GM06990 (cell line): ENCODE results near the gene ITGAE.
A peak's percentile ranks its signal among the peaks of the same experiment; 100 is the strongest.

ENCODE experiments used
- DNase-seq: peaks from one replicate; pipeline ENCODE4 v3.0.0-alpha.2; 2011; ENCODE audit not compliant: insufficient read length; ENCODE audit errors: extremely low read depth
- H3K27me3 ChIP-seq: replicated peaks from 2 replicates; pipeline ENCODE4 v1.6.0; 2011; ENCODE audit warnings: low read length; ENCODE audit not compliant: control insufficient read depth, insufficient read depth
- H3K36me3 ChIP-seq: 2 replicates; pipeline ENCODE4 v1.5.1; 2011; ENCODE audit warnings: low read length; ENCODE audit not compliant: control insufficient read depth, insufficient read depth
- H3K4me3 ChIP-seq: replicated peaks from 2 replicates; pipeline ENCODE4 v1.5.1; 2011; ENCODE audit warnings: low read depth, mild to moderate bottlenecking, control low read depth, low read length
- TF ChIP-seq, protein P1 (sequence below): IDR thresholded peaks from 2 replicates; pipeline ENCODE4 v1.5.1; 2011; ENCODE audit warnings: low read length, control low read depth, mild to moderate bottlenecking, inconsistent platforms; ENCODE audit not compliant: insufficient read depth, poor library complexity, severe bottlenecking

ITGAE gene

GRCh38 chr17:3750296-3750695 is 50.7 kb downstream of the ITGAE start:
- TF ChIP-seq, protein P1, sequence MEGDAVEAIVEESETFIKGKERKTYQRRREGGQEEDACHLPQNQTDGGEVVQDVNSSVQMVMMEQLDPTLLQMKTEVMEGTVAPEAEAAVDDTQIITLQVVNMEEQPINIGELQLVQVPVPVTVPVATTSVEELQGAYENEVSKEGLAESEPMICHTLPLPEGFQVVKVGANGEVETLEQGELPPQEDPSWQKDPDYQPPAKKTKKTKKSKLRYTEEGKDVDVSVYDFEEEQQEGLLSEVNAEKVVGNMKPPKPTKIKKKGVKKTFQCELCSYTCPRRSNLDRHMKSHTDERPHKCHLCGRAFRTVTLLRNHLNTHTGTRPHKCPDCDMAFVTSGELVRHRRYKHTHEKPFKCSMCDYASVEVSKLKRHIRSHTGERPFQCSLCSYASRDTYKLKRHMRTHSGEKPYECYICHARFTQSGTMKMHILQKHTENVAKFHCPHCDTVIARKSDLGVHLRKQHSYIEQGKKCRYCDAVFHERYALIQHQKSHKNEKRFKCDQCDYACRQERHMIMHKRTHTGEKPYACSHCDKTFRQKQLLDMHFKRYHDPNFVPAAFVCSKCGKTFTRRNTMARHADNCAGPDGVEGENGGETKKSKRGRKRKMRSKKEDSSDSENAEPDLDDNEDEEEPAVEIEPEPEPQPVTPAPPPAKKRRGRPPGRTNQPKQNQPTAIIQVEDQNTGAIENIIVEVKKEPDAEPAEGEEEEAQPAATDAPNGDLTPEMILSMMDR = no peak
- Histone ChIP-seq H3K36me3 (no peaks in the 10 kb centered on the region), H3K4me3 (no peak overlapping the region), H3K27me3 (no peaks in the 10 kb centered on the region)
- no peak for DNase-seq

- Histone ChIP-seq H3K4me3 (no peak overlapping the region), H3K27me3 (no peaks in the 10 kb centered on the region), H3K36me3 (no peaks in the 10 kb centered on the region)
- TF ChIP-seq, protein P1 = no peak
- DNase-seq = no peak
Measured at GRCh38 chr17:3748576-3748975, 52.4 kb downstream of the ITGAE start.

- no peaks in the 10 kb centered on the region for H3K36me3 ChIP-seq
- H3K4me3 ChIP-seq = no peak overlapping the region
- no peaks in the 10 kb centered on the region for H3K27me3 ChIP-seq
- DNase-seq = no peak
- TF ChIP-seq, protein P1 = no peak
Measured at GRCh38 chr17:3747805-3748204, 53.2 kb downstream of the ITGAE start.

GRCh38 chr17:3745071-3745470 is 55.9 kb downstream of the ITGAE start:
- Histone ChIP-seq H3K27me3 (no peaks in the 10 kb centered on the region), H3K4me3 (no peak overlapping the region), H3K36me3 (no peaks in the 10 kb centered on the region)
- no peak for DNase-seq
- TF ChIP-seq, protein P1 = no peak

DNA sequence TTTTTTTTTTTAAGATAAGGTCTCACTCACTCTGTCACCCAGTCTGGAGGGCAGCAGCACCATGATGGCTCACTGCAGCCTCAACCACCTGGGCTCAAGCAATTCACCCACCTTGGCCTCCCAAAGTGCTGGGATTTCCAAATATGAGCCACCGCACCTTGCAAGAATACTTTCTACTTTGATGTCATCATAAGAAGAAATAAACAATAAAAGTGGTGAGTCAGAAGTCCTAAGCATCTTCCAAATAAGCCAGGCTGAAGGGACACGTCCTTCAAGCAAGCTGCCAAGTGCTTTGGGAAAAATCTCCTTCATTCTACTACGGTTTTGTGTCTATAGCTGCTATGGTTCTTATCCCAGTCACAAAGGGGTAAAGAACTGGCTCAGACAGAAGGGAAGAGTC is 57.0 kb downstream of the ITGAE start:
- no peaks in the 10 kb centered on the region for H3K27me3 ChIP-seq
- H3K4me3 ChIP-seq = no peak overlapping the region
- TF ChIP-seq, protein P1 = no peak
- H3K36me3 ChIP-seq = no peaks in the 10 kb centered on the region
- DNase-seq = no peak

DNA sequence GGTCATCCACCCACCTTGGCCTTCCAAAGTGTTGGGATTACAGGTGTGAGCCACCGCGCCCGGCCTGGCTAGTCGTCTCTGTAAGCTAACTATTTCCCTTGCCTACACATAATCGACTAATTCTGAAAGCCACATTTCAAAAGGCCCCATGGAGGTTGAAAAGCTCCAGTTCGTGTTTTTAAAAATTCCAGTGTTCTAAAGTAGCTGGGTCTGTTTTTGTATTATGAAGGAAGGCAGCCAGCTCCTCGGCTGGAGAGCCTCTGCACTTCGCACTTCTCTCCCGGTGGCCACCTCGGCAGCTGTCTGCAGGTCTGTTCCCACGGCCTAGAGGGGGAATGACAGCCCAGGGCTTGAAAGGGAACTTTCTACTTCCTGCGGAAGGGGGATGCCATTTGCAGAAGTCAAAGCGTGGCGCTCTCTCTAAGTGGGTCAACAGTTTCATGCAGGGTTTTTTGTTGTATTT is 60.3 kb downstream of the ITGAE start:
- Histone ChIP-seq H3K4me3 (no peak overlapping the region), H3K36me3 (no peaks in the 10 kb centered on the region), H3K27me3 (no peaks in the 10 kb centered on the region)
- TF ChIP-seq, protein P1 = no peak
- DNase-seq = peak; percentile 65
